Activated CD8-positive, alpha-beta memory T cell treated with anti-CD3 and anti-CD28 coated beads, Interleukin-2, amount 50 U/mL, for 1 hour (primary cell): ENCODE measurements around the gene SAP30L.

Experiments
- DNase-seq: peaks from one replicate; pipeline ENCODE4 v3.0.0-alpha.2; 2020; ENCODE audit errors: extremely low read depth

The SAP30L gene

GRCh38 chr5:154419236-154419635 is 26.6 kb upstream of the SAP30L start:
- DNase-seq: no peak

- no peak for DNase-seq
Observed at GRCh38 chr5:154421868-154422267, 23.9 kb upstream of the SAP30L start.

GRCh38 chr5:154422298-154422697 is 23.5 kb upstream of the SAP30L start:
- no peak for DNase-seq

- no peak for DNase-seq
Observed at GRCh38 chr5:154428208-154428607, 17.6 kb upstream of the SAP30L start.

- DNase-seq: no peak
Observed at GRCh38 chr5:154429341-154429740, 16.5 kb upstream of the SAP30L start.

- DNase-seq: no peak
Observed at GRCh38 chr5:154430466-154430865, 15.3 kb upstream of the SAP30L start.

- DNase-seq: no peak
Observed at GRCh38 chr5:154430961-154431630, 14.7 kb upstream of the SAP30L start.

- no peak for DNase-seq
Observed at GRCh38 chr5:154435226-154435625, 10.6 kb upstream of the SAP30L start.

GRCh38 chr5:154437281-154437965 is 8.4 kb upstream of the SAP30L start:
- no peak for DNase-seq

GRCh38 chr5:154440540-154440939 is 5.3 kb upstream of the SAP30L start:
- no peak for DNase-seq

- no peak for DNase-seq
Observed at GRCh38 chr5:154442801-154443200, 3.0 kb upstream of the SAP30L start.

- DNase-seq: no peak
Observed at GRCh38 chr5:154444556-154445421, 1.0 kb upstream of the SAP30L start.

- no peak for DNase-seq
Observed at GRCh38 chr5:154446195-154447088, 645 bp downstream of the SAP30L start.

- no peak for DNase-seq
Observed at GRCh38 chr5:154447089-154447725, 1.4 kb downstream of the SAP30L start.

- no peak for DNase-seq
Observed at GRCh38 chr5:154449786-154450185, 4.0 kb downstream of the SAP30L start.

- no peak for DNase-seq
Observed at GRCh38 chr5:154451957-154452356, 6.2 kb downstream of the SAP30L start.

- DNase-seq: no peak
Observed at GRCh38 chr5:154455585-154455984, 9.8 kb downstream of the SAP30L start.

- no peak for DNase-seq
Observed at GRCh38 chr5:154456540-154456939, 10.7 kb downstream of the SAP30L start.

- no peak for DNase-seq
Observed at GRCh38 chr5:154459015-154459414, 13.2 kb downstream of the SAP30L start.

- DNase-seq: no peak
Observed at GRCh38 chr5:154460172-154460571, 14.4 kb downstream of the SAP30L start.

- no peak for DNase-seq
Observed at GRCh38 chr5:154461531-154461930, 15.7 kb downstream of the SAP30L start.
